Effector memory CD4-positive, alpha-beta T cell (primary cell): Measurements from ENCODE around the gene SLX4IP.
A peak's percentile ranks its signal among the peaks of the same experiment; 100 is the strongest.
"Not testable (repeated sequence)": the region's sequence is repeated elsewhere in the genome, so short reads cannot be mapped to it uniquely, and the experiment has no call there.

Source experiments
- DNase-seq, 3 donors: peaks; one replicate each; pipeline ENCODE4 v3.0.0-alpha.2; 2020
- H3K27ac ChIP-seq: 2 replicates; pipeline ENCODE4 v1.7.0; 2013; ENCODE audit warnings: mild to moderate bottlenecking, low read length, moderate library complexity; ENCODE audit not compliant: insufficient read depth, poor library complexity, severe bottlenecking
- H3K27me3 ChIP-seq: replicated peaks from 2 replicates; pipeline ENCODE4 v1.7.0; 2013; ENCODE audit warnings: mild to moderate bottlenecking, low read length; ENCODE audit not compliant: insufficient read depth, control insufficient read depth, poor library complexity, severe bottlenecking
- H3K36me3 ChIP-seq: 2 replicates; pipeline ENCODE4 v1.7.0; 2013; ENCODE audit warnings: mild to moderate bottlenecking, low read length, moderate library complexity; ENCODE audit not compliant: control insufficient read depth, insufficient read depth
- H3K4me1 ChIP-seq: 2 replicates; pipeline ENCODE4 v1.7.0; 2013; ENCODE audit warnings: low read length, mild to moderate bottlenecking; ENCODE audit not compliant: control insufficient read depth, insufficient read depth, poor library complexity, severe bottlenecking
- H3K4me3 ChIP-seq: 2 replicates; pipeline ENCODE4 v1.7.0; 2013; ENCODE audit warnings: low read length, low read depth, mild to moderate bottlenecking; ENCODE audit not compliant: insufficient read depth, poor library complexity, severe bottlenecking
- H3K9me3 ChIP-seq: 2 replicates; pipeline ENCODE4 v1.7.0; 2013; ENCODE audit warnings: mild to moderate bottlenecking, low read length, moderate library complexity; ENCODE audit not compliant: control insufficient read depth

Gene SLX4IP

DNA sequence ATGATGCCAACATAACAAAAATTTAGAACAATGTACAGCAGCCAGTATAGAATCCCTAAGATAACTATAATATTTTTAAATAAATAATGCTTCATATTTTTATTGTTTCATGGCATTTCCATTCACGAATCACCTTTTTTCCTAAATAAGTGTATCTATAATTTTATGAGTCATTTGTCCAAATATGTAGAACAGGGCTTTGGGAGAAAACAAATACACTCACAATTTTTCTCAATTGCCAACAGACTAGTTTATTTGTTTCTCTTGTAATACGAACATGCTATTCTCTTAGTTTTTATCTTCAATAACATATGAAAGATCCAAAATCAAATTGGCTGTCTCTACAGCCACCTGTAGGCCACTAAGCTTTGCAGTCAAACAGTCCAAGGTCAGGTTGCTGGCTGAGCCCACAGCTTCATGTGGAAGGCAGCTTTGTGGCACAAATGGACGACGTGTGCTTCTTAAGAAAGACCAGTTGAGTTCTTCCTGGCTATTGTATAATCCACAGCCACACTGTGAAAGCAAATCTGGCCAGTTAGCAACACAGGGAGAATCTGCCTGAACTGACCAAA is 30.1 kb upstream of the SLX4IP start:
- Histone ChIP-seq H3K27me3 (no peaks in the 10 kb centered on the region), H3K4me3 (no peak overlapping the region)
- no peak for DNase-seq

GRCh38 chr20:10408108-10408813 is 26.8 kb upstream of the SLX4IP start:
- Histone ChIP-seq H3K36me3 (peaks cover 4% of the 10 kb centered on the region), H3K4me1 (no peaks in the 10 kb centered on the region), H3K4me3 (no peak overlapping the region), H3K9me3 (no peaks in the 10 kb centered on the region), H3K27ac (no peak overlapping the region), H3K27me3 (no peaks in the 10 kb centered on the region)
- no peak for DNase-seq

More for the DNA sequence above, 30.1 kb upstream of the SLX4IP start:
- Histone ChIP-seq H3K36me3 (peaks cover 4% of the 10 kb centered on the region), H3K4me1 (no peaks in the 10 kb centered on the region), H3K9me3 (no peaks in the 10 kb centered on the region), H3K27ac (no peak overlapping the region)

GRCh38 chr20:10411673-10412072 is 23.4 kb upstream of the SLX4IP start:
- Histone ChIP-seq H3K4me1 (no peaks in the 10 kb centered on the region), H3K27ac (no peak overlapping the region), H3K9me3 (no peaks in the 10 kb centered on the region)

DNA sequence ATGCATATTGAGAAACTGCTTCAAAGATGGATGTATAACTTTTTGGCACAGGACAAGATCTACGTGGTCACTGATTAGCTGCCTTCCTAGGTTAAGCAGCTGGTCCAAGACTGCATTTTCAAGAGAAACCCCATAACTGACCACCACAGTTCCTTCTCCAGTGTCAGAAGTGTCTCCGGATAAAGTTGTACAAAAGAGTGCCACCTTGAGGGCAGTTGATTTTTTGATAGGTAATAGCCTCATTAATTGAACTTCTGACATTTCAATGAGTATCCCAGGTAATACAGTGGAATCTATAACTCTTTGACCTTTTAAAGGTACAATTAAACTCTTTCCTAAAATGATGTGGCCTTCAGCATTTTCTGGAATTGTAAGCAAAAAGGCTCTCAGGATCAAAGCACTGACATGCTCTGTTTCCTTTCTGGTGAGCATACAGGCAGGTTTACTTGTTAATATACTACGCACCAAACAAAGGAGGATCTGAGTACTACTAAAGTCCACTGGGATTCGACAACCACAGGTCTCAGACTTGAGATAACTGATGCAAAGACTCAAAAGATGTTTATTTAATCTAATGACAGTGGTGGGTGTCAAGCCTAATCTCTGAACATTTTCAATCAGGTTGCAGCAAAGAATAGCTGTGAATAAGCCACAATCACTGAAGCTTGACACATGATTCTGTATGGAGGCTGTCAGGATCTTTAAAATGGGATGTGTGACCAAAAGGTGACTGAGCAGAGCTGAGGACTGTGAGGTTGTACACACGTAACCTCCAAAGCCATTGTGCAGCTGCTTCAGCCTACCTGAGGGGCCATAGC is 22.3 kb upstream of the SLX4IP start:
- no peaks in the 10 kb centered on the region for H3K9me3 ChIP-seq
- no peak overlapping the region for H3K27ac ChIP-seq
- H3K4me3 ChIP-seq, result no peak overlapping the region
- DNase-seq, result no peak
- H3K36me3 ChIP-seq, result no peaks in the 10 kb centered on the region
- no peaks in the 10 kb centered on the region for H3K27me3 ChIP-seq
- H3K4me1 ChIP-seq, result no peaks in the 10 kb centered on the region

More at GRCh38 chr20:10411673-10412072, 23.4 kb upstream of the SLX4IP start:
- no peaks in the 10 kb centered on the region for H3K27me3 ChIP-seq
- no peak for DNase-seq
- H3K4me3 ChIP-seq, result no peak overlapping the region
- H3K36me3 ChIP-seq, result peaks cover 4% of the 10 kb centered on the region

DNA sequence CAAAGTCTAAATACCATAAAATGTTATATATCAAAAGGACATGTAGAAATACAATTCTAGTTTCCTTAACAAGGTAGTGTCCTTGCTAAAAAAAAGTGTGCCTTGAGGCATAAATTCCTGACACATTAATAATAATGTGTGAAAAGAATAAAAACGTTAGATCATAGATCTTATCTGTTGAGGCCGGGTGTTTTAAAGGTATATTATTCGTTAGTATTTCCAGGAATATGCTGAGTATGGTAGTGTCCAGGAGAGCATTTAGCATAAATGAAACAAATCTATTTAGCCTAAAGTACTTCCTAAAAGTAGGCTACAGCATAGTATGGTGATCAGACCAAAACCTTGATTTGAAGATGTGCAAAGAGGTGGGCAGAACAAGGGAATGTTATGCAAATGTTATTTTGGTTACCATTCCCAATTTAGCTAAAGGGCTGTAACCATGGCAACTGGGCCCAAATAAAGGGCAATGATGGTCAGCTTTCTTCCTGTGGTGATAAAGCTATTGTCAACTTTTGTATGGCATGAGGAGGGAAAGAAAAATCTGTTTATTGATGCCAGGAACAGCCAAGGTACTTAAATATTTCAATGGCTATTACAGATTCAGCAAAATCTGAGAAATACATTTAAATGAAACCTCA is 20.0 kb upstream of the SLX4IP start:
- Histone ChIP-seq H3K36me3 (peaks cover 3% of the 10 kb centered on the region), H3K4me3 (no peak overlapping the region), H3K9me3 (no peaks in the 10 kb centered on the region), H3K4me1 (no peaks in the 10 kb centered on the region), H3K27ac (no peak overlapping the region), H3K27me3 (no peaks in the 10 kb centered on the region)
- DNase-seq, result no peak

DNA sequence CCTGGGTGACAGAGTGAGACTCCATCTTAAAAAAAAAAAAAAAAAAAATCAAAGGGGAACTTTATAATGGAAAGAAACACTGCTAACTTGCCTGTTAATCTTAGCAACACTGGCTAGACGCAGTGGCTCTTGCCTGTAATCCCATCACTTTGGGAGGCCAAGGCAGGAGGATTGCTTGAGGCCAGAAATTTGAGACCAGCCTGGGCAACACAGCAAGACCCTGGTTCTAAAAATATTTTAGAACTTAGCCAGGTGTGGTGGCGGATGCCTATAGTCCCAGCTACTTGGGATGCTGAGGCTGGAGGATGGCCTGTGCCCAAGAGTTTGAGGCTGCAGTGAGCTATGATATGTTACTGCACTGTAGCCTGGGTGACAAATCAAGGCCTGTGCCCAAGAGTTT is 17.9 kb upstream of the SLX4IP start:
- peaks cover 10% of the 10 kb centered on the region for H3K36me3 ChIP-seq
- not testable (repeated sequence) for H3K4me3 ChIP-seq, H3K9me3 ChIP-seq, H3K4me1 ChIP-seq, H3K27ac ChIP-seq, H3K27me3 ChIP-seq, DNase-seq

GRCh38 chr20:10419550-10420133 is 15.5 kb upstream of the SLX4IP start:
- H3K9me3 ChIP-seq, result no peaks in the 10 kb centered on the region
- DNase-seq, result no peak
- no peaks in the 10 kb centered on the region for H3K4me1 ChIP-seq
- no peak overlapping the region for H3K27ac ChIP-seq
- peaks cover 15% of the 10 kb centered on the region for H3K36me3 ChIP-seq
- H3K4me3 ChIP-seq, result no peak overlapping the region
- no peaks in the 10 kb centered on the region for H3K27me3 ChIP-seq

GRCh38 chr20:10423735-10424134 is 11.4 kb upstream of the SLX4IP start:
- H3K36me3 ChIP-seq, result peaks cover 15% of the 10 kb centered on the region
- no peaks in the 10 kb centered on the region for H3K27me3 ChIP-seq
- no peak for DNase-seq
- no peaks in the 10 kb centered on the region for H3K9me3 ChIP-seq
- no peak overlapping the region for H3K4me3 ChIP-seq
- H3K27ac ChIP-seq, result no peak overlapping the region
- no peaks in the 10 kb centered on the region for H3K4me1 ChIP-seq

DNA sequence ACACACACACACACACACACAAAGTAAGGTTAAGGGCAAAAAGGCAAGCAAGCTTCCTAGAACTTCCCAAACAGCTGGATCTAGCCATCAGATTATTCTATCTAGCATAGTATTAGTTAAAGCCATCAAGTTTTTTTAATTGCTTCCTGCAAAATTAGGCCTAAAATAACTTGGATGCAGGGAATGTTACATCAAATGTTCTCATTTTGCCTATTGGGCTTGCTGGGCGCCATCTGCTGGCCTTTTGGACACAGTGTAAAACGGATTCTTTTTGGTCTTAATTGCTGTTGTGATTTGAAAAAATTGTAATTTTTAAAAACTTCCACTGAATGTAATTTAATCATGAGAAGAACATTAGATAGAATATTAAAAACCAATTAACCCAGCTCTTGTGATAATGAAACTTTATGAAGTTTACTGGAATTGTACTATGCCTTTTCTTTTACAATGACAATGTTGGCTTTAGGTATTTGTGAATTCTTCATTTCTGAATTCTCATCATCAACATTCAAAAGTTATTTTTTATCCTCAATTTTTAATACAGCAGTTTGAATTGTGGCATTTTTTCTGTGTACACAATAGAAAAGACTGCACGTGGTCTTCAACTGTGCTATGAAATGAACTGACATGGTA is 7.9 kb upstream of the SLX4IP start:
- DNase-seq, result peak in 2 of 3 donors; percentile 14 to 33
- no peak overlapping the region for H3K4me3 ChIP-seq
- H3K27me3 ChIP-seq, result no peaks in the 10 kb centered on the region
- H3K27ac ChIP-seq, result no peak overlapping the region
- peaks cover 5% of the 10 kb centered on the region for H3K36me3 ChIP-seq
- H3K4me1 ChIP-seq, result peaks cover 3% of the 10 kb centered on the region
- no peaks in the 10 kb centered on the region for H3K9me3 ChIP-seq
